ENCODE measurements around the gene PTMA. TPM values are rescaled to one million over a fixed set of nuclear protein-coding genes. Genes with fewer than 3 reads are reported as not detected.

The PTMA gene
- 1,152 and 1,307 TPM in 2 replicates for total RNA-seq

GRCh38 chr2:231707927-231708772 is at the start of gene PTMA:
Gene PTMA (plus strand): TSS chr2:231708525. CDS start chr2:231708707, 182 bp downstream.

Small RNA genes within 50 kb of the gene (small RNA-seq; reads per million reads assigned to genes)
- not detected for gene RF00015

Other genes starting within 250 kb of the PTMA start
- 152 and 258 TPM in 2 replicates for gene NCL, start 244.0 kb upstream of the PTMA start, total RNA-seq
- not detected in 2 replicates for gene NMUR1, start 178.1 kb upstream of the PTMA start, total RNA-seq
- gene TEX44, start 115.7 kb upstream of the PTMA start, total RNA-seq, result not detected in 2 replicates
- 25.5 and 27.8 TPM in 2 replicates for gene PDE6D, start 72.8 kb downstream of the PTMA start, total RNA-seq
- 22.9 and 24.8 TPM in 2 replicates for gene COPS7B, start 77.9 kb downstream of the PTMA start, total RNA-seq
- not detected in 2 replicates for gene NPPC, start 217.9 kb downstream of the PTMA start, total RNA-seq

Data from vein endothelial cell (primary cell).